ENCODE data around the gene CASP9.
"Not testable (repeated sequence)": the region's sequence is repeated elsewhere in the genome, so short reads cannot be mapped to it uniquely, and the experiment has no call there.

CASP9 gene

DNA sequence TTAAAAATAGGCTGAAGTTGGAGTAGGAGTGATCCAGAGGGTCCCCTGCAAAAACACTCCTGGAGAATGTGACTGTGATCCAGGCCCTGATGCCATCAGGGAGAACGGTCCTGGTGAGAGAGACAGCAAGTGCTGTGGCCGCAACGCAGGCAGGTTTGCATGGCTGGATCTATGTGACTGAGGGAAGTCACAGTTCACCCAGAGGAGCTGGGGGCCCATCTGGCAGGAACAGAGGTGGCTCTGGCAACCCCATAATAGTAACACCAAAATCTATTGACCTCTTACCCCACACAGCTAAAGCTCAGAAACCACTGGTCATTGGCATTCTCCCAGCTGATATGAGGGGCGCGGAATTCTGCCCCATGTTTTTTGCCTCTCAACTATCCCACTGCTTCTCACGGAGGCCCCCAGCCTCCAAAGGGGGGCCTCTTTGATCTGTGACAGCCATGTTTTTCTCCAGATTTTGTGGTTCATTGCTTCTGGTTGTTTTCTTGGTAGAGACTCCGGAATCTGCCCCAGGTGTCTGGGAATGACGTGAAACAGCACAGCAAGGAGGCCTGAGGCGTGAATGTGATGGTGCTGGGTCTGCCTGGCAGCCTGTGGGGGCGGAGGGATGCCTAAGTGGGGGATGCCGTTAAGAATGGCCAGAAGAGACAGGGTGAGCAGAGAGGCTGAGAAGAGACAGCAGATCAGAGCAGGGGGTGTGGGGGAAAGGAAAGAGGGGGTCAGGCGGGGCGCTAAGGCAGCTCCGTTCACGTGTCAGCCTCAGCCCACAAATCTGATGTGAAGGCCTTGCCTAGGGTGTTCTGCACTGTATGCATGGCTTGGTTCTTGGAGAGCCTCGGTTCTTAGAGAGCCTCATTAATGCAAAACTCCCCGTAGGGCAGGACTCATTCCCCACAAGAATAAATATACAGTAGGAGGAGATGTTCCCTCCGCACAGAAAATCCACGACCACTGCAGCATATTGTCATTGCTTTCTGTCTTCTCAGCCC is 23.5 kb downstream of the CASP9 start:
- DNase-seq, result no peak

DNA sequence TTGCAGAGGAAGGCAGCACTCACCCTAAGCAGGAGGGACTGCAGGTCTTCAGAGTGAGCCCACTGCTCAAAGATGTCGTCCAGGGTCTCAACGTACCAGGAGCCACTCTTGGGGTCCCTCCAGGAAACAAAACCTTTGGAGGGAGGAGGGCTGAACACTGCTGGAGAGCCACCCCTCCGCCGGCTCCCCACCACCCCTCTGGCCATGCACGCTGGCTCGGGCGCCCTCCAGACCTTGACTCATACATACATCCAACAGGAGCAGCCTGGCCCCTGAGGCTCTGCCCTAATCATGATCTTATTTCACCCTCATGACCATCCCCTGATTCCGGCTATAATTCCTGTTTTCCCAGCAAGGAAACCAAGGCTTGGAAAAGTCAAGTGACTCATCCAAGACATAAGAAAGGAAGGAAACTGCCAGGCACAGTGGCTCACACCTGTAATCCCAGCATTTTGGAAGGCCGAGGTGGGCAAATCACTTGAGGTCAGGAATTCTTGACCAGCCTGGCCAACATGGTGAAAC is 30.1 kb downstream of the CASP9 start:
- no peak for DNase-seq

DNA sequence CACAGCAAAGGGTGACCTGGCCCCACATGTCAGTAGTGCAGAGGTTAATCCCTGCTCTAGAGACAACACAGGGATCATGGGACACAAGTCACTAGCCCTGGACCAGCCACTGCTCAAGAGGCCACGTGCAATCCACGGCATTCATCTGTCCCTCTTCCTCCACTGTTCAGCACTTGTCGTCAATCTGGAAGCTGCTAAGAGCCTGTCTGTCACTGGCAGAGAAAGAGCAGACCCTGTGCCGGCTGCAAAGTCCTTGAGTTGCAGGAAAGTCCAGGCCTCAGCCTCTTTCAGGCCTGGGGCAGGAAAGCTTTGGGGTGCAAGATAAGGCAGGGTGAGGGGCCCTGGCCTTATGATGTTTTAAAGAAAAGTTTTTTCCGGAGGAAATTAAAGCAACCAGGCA is 31.4 kb downstream of the CASP9 start:
- DNase-seq, result no peak

DNA sequence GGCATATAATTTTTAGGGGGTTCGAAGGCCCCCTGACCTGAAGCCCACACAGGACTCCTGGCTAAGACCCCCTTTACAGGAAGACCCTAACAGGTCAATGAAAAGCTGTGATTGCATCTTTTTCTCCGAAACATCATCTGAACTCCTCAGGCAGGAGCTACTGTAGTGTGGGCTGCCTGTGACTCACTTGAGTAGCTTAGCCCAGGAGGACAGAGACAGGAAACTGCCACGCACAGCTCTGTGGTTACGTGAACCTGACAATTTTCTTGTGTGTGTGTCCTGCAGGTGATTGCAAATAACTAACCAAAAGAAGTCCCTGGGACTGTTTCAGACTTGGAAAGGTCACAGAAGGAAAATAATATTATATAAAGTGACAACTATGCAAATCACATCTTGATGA is 33.0 kb downstream of the CASP9 start:
- not testable (repeated sequence) for DNase-seq

DNA sequence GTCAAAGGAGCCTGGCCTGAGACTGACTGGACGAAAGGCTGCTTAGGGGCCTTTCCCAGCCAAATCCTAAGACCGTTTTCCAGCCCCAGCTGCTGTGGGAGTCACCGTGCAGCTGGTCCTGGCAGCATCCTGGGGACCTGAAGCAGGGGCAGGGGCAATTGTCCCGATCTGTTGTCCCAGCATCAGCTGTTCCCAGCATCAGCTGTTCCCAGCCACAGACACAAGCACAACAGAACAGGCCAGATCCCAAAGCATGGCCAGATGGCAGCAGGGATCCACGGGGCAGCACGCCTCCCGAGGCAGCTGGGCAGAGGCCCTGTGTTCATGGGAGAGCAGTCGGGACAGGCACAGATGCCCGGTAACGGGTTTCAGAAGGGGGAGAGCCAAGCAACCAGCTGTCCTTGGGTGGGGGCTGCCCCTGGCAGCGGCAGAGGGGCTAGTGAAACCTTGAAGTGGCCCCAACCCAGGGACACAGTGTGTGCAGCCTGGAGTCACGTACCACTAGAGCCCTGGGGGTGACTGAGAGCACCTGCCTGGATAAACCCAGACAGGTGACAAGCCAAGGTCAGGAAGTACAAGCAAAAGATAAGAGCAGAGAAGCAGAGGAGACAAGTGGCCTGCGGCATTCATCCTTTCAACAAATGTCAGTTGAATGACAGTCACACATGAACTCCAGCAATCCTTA is 34.8 kb downstream of the CASP9 start:
- no peak for DNase-seq

DNA sequence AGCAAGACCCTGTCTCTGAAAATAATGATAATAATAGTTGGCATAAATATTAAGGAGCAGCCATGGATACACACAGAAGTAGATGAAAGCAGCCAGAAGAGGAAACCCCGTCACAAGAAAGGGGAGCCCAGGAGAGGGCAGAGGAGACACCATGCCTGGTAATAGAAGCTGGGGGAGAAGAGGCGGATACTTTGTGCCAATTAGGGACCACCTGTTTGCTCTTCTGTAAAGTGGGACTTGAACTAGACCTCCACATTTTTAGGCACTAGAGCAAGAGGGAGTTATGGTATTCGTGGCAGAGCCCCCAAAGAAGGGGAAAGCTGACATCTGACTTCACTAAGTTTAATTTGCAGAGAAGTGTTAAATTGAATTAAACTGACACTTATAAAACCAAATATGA is 35.6 kb downstream of the CASP9 start:
- no peak for DNase-seq

DNA sequence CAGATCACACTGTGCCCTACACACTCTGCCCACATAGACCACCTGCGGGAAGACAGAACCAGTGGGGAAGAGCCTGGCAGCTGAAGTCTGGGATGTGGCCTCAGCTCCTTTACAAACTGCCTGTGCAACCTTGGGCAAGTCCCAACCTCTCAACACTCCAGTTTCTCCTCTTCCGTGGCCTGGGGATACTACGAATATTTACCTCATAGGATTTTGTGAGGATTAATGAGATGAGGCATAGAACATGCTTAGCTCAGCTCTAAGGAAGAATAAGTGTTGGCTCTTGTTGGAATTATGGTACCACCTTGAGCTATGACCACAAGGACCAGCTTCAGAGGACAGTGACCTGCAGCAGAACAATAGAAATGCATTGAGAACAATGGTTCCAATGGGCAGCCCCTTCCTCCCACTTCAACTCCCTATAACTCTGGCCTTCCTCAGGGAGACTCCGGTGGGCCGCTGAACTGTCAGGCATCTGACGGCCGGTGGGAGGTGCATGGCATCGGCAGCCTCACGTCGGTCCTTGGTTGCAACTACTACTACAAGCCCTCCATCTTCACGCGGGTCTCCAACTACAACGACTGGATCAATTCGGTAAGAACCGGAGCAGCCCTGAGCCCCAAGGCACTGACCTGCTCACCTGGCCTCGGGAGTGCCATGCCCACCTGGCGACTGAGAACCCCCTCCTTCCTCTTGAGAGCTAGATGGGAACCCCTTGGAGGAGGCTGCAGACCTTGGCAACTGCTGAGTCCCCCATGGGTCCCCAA is 37.0 kb downstream of the CASP9 start:
- DNase-seq, result not testable (repeated sequence)

DNA sequence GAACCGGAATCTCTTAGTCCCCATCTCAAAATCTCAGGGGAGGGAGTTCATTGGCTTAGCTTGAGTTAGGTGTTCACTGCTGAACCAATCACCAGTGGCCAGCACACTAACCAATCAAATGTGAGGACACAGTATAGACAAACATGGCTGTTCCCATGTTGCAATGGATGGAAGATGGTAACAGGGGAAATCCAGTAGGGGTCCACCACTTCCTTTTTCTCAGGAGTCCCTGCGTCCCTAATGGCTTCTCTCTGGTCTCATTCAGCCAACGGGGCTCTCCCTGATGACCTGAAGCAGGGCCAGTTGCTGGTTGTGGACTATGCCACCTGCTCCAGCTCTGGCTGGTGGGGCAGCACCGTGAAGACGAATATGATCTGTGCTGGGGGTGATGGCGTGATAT is 38.4 kb downstream of the CASP9 start:
- no peak for DNase-seq

DNA sequence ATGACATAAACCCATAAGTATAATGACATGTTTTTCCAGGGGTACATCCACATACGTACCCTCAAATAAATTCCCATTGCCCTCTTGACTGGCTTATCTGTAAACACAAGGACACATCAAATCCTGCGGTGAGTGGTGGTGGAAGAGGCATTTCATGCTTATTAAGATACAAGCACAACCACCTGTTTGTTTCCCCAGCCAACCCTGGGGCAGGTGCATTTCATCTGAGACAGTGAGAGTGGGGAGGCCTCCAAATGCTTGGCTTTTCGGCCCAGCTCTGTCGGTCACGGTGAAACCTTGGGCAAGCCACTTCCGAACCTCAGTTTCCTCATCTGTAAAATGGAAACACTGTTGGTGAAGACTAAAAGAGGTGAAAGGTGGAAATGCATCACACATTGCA is 39.6 kb downstream of the CASP9 start:
- not testable (repeated sequence) for DNase-seq

DNA sequence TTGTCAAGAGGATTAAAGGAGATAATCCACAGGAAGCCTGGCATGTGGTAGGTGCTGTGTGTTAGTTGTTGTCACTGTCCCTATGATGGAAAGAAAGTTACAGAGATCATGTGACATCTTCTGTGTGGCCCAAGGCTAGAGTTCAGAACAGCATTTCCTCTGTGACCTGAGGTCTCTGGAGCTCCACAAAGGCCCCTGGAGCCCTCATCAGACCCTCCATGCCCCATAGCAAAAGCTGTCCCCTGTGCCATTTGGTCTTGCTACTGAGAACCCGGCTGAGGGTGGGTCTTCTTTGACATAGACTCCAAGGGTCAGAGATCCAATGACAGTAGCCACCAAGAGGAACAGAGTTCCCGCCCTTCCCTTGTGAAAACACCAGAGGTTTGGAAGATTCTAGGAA is 40.0 kb downstream of the CASP9 start:
- no peak for DNase-seq

DNA sequence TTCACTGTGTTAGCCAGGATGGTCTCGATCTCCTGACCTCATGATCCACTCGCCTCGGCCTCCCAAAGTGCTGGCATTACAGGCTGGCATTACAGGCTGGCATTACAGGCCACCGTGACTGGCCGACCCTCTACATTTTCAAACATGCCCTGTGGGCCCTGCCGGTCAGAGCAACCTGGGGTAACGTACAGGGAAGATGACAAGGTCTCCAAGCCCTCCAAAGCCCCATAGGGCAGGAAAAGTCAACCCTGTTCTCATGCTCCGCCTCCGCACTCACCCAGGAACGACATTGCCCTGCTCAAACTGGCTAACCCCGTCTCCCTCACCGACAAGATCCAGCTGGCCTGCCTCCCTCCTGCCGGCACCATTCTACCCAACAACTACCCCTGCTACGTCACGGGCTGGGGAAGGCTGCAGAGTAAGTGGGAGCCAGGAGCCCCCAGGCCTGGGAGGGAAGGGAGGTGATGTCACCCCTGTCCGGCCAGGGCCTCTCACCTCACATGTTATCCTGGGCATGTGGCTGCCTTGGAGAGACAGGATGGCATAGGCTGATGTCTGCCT is 41.0 kb downstream of the CASP9 start:
- DNase-seq, result not testable (repeated sequence)

DNA sequence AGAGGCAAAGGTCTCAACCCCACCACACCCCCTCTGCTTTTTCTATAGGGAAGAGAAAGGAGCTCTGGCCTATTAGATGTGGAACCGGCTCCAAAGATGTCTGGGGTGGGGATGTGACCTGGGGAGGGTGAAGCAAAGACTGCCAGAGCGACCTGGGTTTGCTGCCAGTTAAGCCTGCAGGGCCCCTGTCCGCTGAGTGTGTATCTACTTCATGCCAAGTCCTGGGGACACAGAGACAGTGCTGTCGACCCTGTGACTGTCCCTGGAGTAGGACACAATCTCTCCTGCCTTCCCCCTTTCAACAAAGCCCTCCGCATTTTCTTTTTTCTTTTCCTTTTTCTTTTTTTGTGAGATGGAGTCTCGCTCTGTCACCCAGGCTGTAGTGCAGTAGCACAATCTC is 41.6 kb downstream of the CASP9 start:
- not testable (repeated sequence) for DNase-seq

DNA sequence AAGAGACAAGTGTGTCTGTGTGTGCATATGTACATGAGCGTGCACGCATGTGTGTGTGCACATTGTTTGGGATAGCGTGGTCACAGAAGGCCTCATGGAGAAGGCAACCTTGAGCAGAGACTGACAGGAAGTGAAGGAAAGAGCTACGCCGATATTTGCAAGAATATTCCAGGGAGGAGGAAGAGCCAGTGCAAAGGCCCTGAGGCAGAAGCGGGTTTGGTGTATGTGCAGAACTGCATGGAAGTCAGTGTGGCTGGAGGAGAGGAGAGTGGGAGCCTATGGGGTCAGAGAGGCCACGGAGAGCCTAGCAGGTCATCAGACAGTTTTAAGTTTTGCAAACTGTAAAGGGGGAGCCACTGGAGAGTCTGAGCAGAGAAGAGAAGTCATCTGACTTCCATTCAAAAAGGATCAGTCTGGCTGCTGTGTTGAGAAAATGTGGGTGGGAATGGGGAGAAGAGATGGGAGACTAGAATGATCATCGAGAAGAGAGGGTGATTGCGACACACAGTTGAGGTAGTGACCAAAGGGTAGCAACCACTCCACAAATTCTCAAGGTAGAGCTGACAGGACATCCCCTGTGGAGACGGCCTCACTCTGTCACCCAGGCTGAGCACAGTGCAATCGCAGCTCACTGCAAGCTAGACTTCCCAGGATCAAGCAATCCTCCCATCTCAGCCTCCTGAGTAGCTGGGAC is 44.2 kb downstream of the CASP9 start:
- DNase-seq, result no peak

DNA sequence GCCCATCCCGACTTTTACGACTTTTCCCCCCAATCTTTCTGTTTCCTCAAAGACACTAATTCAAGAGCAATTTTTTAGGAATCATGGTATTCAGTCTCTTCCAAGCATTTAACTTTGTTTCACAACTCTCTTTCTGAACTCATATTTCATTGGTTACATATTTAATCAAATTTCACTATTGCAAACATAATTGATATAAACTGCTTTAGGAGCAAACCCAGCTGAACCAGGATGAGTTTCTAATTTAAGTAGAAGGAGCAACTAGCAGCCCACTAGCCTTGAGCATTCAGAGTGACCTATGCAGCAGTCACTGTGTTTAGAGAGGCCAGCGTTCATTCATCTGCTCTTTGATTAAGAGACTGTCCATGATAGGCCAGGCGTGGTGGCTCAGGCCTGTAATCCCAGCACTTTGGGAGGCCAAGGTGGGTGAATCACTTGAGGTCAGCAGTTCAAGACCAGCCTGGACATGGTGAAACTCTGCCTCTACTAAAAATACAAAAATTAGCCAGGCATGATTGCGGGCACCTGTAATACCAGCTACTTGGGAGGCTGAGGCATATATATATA is 46.3 kb downstream of the CASP9 start:
- DNase-seq, result no peak

DNA sequence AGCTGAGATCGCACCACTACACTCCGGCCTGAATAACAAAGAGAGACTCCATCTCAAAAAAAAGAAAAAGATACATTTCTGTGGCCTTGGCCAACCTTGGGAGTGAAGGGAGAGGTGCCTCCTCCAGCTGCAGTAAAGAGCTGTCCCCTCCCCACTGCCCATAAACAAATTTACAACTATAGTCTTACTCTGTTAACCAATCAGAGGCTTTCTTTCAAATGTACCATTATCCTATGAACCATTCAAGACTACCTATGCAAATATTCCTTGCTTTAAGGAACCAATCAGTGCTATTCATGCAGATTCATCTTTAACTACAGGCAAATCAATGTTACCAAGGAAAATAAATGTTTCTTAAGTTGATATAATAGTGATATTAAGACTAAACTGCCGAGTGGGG is 47.1 kb downstream of the CASP9 start:
- no peak for DNase-seq

DNA sequence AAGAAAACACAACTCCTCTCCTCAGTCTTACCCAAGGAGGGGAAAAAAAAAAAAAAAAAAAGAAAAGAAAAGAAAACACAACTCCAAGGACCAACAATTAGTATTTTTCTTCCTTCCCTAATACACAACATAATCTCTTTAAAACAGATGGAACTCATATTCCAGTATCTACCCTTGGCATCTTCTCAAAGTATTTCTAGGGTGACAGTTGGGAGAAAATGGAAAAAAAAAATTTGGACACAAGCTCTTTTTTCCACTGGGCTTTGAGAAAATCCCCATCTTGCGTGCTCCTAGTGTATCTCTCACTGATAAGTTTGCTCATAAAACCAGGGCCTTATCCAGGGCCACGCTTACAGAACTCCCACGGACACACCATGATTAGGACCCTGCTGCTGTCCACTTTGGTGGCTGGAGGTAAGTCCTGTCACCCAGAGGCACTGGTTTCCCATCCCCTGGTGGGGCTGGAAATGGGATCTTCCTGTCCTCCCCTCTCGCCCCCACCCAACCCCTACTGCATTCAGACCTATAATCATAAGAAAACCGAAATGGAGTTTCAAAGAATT is 48.2 kb downstream of the CASP9 start, which contains the start of gene CELA2B:
TSS of gene CELA2B (plus strand) at position 353 of the 563 bp plus-strand sequence. CDS start at position 375, 22 bp downstream.
- no peak for DNase-seq

DNA sequence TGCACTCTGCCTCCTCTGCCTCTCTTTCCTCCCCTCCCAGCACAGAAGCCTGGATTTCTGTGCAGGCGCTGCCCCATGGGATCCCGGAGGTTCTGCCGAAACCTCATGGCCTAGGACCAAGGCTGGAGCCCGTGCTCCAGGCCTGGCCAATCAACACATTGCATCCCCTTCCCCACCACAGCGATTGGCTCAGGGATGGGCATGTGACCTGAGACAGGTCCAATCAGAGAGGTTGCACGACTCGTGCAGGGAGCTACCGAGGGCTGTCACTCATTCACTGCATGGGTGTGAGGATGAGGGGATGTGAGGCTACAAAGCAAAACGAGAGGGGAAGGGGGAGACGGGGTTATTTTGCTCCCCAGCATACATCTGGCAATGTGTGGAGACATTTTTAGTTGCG is 51.4 kb downstream of the CASP9 start:
- DNase-seq, result no peak

DNA sequence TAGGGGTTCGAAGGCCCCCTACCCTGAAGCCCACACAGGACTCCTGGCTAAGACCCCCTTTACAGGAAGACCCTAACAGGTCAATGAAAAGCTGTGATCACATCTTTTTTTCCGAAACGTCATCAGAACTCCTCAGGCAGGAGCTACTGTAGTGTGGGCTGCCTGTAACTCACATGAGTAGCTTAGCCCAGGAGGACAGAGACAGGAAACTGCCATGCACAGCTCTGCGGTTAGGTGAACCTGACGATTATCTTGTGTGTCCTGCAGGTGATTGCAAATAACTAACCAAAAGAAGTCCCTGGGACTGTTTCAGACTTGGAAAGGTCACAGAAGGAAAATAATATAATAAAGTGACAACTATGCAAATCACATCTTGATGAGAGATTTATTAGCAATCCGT is 52.3 kb downstream of the CASP9 start:
- not testable (repeated sequence) for DNase-seq

DNA sequence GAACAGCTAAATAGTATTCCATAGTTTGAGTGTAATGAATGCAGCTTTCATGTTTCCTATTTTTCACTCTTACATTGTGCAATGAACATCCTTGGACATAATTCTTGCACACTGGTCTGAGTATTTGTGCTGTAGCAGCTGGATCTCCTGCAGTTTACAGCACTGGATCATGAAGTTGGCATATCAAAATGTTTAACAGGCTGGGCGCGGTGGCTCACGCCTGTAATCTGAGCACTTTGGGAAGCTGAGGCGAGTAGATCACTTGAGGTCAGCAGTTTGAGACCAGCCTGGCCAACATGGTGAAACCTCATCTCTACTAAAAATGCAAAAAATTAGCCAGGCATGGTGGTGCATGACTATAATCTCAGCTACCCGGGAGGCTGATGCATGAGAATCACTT is 52.9 kb downstream of the CASP9 start:
- DNase-seq, result not testable (repeated sequence)

DNA sequence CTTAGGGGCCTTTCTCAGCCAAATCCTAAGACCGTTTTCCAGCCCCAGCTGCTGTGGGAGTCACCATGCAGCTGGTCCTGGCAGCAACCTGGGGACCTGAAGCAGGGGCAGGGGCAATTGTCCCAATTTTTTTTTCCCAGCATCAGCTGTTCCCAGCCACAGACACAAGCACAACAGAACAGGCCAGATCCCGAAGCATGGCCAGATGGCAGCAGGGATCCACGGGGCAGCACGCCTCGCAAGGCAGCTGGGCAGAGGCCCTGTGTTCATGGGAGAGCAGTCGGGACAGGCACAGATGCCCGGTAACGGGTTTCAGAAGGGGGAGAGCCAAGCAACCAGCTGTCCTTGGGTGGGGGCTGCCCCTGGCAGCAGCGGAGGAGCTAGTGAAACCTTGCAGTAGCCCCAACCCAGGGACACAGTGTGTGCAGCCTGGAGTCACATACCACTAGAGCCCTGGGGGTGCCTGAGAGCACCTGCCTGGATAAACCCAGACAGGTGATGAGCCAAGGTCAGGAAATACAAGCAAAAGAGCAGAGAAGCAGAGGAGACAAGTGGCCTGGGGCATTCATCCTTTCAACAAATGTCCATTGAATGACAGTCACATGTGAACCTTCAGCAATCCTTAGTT is 54.1 kb downstream of the CASP9 start:
- DNase-seq, result not testable (repeated sequence)

DNA sequence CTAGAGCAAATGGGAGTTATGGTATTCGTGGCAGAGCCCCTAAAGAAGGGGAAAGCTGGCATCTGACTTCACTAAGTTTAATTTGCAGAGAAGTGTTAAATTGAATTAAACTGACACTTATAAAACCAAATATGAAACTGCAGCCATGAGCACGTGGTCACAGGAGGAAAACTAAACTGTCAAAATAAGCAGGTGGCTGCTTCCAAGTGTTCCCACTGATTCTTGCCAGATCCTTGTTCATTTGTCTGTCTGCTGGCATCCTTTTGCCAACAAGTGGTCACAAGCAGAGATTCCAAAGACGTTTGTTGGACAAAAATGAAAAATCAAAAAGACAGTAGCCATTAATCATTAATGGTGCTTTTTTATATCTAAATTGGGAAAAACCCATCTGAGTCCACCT is 54.7 kb downstream of the CASP9 start:
- DNase-seq, result no peak
